Esophagus muscularis mucosa (tissue), 4 donors: Measurements from ENCODE around the gene ENG. TPM values are rescaled to one million over a fixed set of nuclear protein-coding genes. Genes with fewer than 3 reads are reported as not detected.

Experiments
- DNase-seq: peaks from one replicate; pipeline ENCODE4 v3.0.0-alpha.2; 2017; ENCODE audit errors: extremely low spot score
- H3K27ac ChIP-seq, 4 donors: fragments of 200-600 bp; sonication (generic); replicated peaks in 1 of 4; 1 replicate in 3 of 4; 2 replicates in 1 of 4; pipeline ENCODE4 v1.5.1; 2016 to 2019; ENCODE audit warnings: mild to moderate bottlenecking in 1 of 4
- H3K27me3 ChIP-seq, 4 donors: fragments of 200-600 bp; sonication (generic); one replicate each; pipeline versions ENCODE4 v1.5.1 to v1.6.0; 2016 to 2019
- H3K36me3 ChIP-seq, 4 donors: fragments of 200-600 bp; sonication (generic); one replicate each; pipeline ENCODE4 v1.5.1; 2016 to 2019
- H3K4me1 ChIP-seq, 4 donors: fragments of 200-600 bp; sonication (generic); one replicate each; pipeline ENCODE4 v1.5.1; 2016 to 2019
- H3K4me3 ChIP-seq, 4 donors: fragments of 200-600 bp; sonication (generic); 1 replicate in 2 of 4; 2 replicates in 2 of 4; pipeline ENCODE4 v1.5.1; 2016 to 2019; ENCODE audit warnings: mild to moderate bottlenecking in 4 of 4, moderate library complexity in 1 of 4
- H3K9me3 ChIP-seq, 4 donors: fragments of 200-600 bp; sonication (generic); 1 replicate in 3 of 4; 2 replicates in 1 of 4; pipeline ENCODE4 v1.5.1; 2016 to 2019
- EP300 ChIP-seq: sonication (generic); formaldehyde crosslinking; IDR thresholded peaks from one replicate; pipeline ENCODE4 v1.6.1; 2017; ENCODE audit warnings: antibody characterized with exemption
- POLR2A ChIP-seq: fragments of 450-650 bp; IDR thresholded peaks from one replicate; pipeline ENCODE4 v1.6.1; 2017; ENCODE audit warnings: antibody characterized with exemption, moderate library complexity, mild to moderate bottlenecking, low read depth
- POLR2AphosphoS5 ChIP-seq, 2 donors: sonication (generic); formaldehyde crosslinking; IDR thresholded peaks; one replicate each; pipeline ENCODE4 v1.6.1; 2017; ENCODE audit warnings: antibody characterized with exemption in 2 of 2
- WGBS: methylation state at CpG from one replicate; pipeline ENCODE4 v1.1.5; 2018; 5-methylcytosine and 5-hydroxymethylcytosine counted together
- intact Hi-C: fragments of 100-400 bp; cut with DNase I; formaldehyde crosslinking; loops from one replicate; pipeline ENCODE4 v1.15.1; 2023
- total RNA-seq, 4 donors: library from RNA; depleted of rRNA; stranded (reverse); fragments of >200 nt; gene quantifications; one replicate each; pipeline versions ENCODE4 v1.1.0 to v1.2.1, GENCODE V29; 2016
- TF ChIP-seq, protein P1 (sequence below), 3 experiments: fragments of 200-600 bp in 2 of 3; fragments of 450-650 bp in 1 of 3; sonication (generic) in 2 of 3; IDR thresholded peaks; one replicate each; pipeline ENCODE4 v1.5.1; 2017 to 2019; ENCODE audit warnings: antibody characterized with exemption in 3 of 3, mild to moderate bottlenecking in 2 of 3, moderate library complexity in 1 of 3

ENG gene
- total RNA-seq, 4 donors from 2014 or later: 36.5 to 91.2 (median 78.3) TPM

DNA sequence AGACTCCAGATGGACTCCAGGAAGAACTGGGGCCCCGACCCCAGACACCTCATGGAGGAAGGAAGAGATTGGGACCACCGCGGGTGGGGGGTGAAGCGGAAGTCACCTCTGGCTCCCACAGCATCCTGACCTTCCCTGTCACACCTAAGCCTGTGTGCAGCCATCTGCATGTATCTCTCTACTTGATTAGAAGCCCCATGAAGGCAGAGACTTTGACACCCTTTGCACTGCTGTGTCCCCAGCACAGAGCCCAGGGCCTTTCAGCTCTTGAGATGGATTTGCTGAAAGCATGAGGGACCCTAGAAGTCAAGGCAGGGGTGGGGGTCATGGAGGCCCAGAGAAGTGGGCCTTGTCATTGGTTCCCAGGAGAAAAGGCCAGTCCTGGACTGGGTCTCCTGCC lies 2.8 kb upstream of the ENG start:
- Histone ChIP-seq H3K9me3 (no peaks in the 10 kb centered on the region), H3K4me1 (peaks cover 72 to 85% (median 76%) of the 10 kb centered on the region in 4 donors), H3K27ac (peak overlapping the region in 2 of 4 donors; percentile 15 to 86), H3K36me3 (peaks cover 0 to 13% (median 0%) of the 10 kb centered on the region in 4 donors), H3K27me3 (peaks cover 0 to 8% (median 0%) of the 10 kb centered on the region in 4 donors), H3K4me3 (no peak overlapping the region)
- WGBS: 60% methylated on average over 4 of the region's 4 CpGs
- intact Hi-C loops: loop anchor here (5.0 kb wide), 1 partner anchor 45 kb away; no protein-coding TSS in a partner anchor
- TF ChIP-seq, protein P1, sequence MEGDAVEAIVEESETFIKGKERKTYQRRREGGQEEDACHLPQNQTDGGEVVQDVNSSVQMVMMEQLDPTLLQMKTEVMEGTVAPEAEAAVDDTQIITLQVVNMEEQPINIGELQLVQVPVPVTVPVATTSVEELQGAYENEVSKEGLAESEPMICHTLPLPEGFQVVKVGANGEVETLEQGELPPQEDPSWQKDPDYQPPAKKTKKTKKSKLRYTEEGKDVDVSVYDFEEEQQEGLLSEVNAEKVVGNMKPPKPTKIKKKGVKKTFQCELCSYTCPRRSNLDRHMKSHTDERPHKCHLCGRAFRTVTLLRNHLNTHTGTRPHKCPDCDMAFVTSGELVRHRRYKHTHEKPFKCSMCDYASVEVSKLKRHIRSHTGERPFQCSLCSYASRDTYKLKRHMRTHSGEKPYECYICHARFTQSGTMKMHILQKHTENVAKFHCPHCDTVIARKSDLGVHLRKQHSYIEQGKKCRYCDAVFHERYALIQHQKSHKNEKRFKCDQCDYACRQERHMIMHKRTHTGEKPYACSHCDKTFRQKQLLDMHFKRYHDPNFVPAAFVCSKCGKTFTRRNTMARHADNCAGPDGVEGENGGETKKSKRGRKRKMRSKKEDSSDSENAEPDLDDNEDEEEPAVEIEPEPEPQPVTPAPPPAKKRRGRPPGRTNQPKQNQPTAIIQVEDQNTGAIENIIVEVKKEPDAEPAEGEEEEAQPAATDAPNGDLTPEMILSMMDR (IDR thresholded peaks at IDR 0.05): no peak
- TF ChIP-seq EP300 (no peak), POLR2A (no peak), POLR2AphosphoS5 (IDR thresholded peaks at IDR 0.05) (no peak)
- DNase-seq: no peak

DNA sequence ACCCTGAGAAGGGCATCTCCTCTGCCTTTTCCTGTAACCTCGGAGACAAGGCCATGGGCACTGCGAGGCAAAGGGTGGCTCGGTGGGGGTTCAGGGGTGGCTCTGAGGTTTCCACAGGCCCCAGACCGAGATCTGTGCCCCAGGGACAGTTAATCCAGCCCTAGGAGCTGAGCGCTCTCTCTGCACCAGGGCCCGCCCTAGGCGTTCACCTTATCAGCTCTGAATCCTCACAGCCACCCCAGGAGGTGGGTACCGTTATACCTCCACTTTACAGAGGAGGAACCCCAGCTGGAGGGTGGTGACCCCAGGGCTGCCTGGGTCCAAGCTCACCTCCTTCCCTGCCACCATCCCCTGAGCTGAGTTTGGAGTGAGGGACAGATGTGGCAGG lies 2.3 kb upstream of the ENG start:
- peaks cover 0 to 8% (median 0%) of the 10 kb centered on the region in 4 donors for H3K27me3 ChIP-seq
- H3K36me3 ChIP-seq: peaks cover 0 to 18% (median 0%) of the 10 kb centered on the region in 4 donors
- no peak overlapping the region for H3K4me3 ChIP-seq
- peak overlapping the region in 2 of 4 donors; percentile 86 for H3K27ac ChIP-seq
- no peak for TF ChIP-seq POLR2AphosphoS5 (IDR thresholded peaks at IDR 0.05)
- TF ChIP-seq EP300: no peak
- TF ChIP-seq POLR2A: no peak
- TF ChIP-seq, protein P1 (IDR thresholded peaks at IDR 0.05): no peak
- WGBS: 87% methylated on average over 5 of the region's 8 CpGs
- peaks cover 70 to 85% (median 73%) of the 10 kb centered on the region in 4 donors for H3K4me1 ChIP-seq
- DNase-seq: no peak
- intact Hi-C loops: loop anchor here (5.0 kb wide), 1 partner anchor 44 kb away; no protein-coding TSS in a partner anchor
- H3K9me3 ChIP-seq: no peaks in the 10 kb centered on the region

DNA sequence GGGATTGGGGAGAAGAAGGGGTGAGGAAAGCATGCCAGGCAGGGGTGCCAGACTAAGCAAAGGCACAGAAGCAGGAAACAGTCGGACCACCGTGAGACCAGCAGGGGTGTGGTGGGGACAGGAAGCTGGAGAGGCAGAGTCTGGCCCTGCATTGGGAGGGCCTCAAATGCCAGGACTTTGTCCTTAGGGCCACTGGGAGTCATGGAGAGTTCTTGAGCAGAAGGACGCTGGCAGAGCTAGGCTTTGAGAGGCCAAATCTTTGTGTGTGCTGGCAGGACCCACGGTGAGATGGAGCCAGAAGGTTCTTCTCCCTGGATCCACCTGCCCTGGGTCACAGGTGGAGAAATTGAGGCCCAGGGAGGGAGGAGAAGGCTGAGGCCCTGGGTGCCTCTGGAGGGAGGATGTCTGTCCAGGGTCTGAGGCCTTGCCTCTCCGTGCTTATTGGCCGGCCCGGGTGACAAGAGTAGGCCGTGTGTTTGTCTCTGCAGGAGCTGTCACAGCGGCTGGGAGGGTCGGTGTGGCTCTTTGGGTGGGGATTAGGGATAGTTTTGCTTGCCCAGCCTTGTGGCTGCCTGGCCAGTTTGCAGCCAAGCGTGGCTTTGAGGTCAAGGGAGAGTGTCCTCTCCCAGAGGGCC lies 1.8 kb upstream of the ENG start:
- Histone ChIP-seq H3K4me1 (peaks cover 65 to 82% (median 69%) of the 10 kb centered on the region in 4 donors), H3K27me3 (peaks cover 0 to 8% (median 0%) of the 10 kb centered on the region in 4 donors), H3K9me3 (no peaks in the 10 kb centered on the region), H3K4me3 (no peak overlapping the region), H3K36me3 (peaks cover 0 to 23% (median 0%) of the 10 kb centered on the region in 4 donors), H3K27ac (peak overlapping the region in 2 of 4 donors; percentile 86)
- no peak for DNase-seq
- no peak for TF ChIP-seq POLR2AphosphoS5 (IDR thresholded peaks at IDR 0.05)
- TF ChIP-seq POLR2A: no peak
- TF ChIP-seq, protein P1 (IDR thresholded peaks at IDR 0.05): no peak
- no peak for TF ChIP-seq EP300
- 72% methylated on average over 4 of the region's 11 CpGs for WGBS
- intact Hi-C loops: loop anchor here (5.0 kb wide), 1 partner anchor 44 kb away; no protein-coding TSS in a partner anchor

DNA sequence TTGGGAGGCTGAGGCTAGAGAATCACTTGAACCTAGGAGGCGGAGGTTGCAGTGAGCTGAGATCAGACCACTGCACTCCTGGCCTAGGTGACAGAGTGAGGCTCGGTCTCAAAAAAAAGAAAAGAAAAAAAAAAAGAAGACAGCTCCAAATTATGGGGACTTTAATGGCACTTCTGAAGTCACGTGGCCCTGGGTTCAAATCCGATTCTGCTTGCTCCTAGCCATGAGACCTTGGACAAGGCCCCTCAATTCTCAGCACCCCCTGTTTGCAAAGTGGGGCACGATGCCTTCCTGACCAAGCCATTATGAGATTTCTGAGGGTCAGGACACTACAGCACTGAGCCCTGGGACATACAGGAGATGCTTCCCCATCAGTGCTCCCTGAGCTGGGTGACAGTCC lies 1.1 kb upstream of the ENG start:
- no peaks in the 10 kb centered on the region for H3K9me3 ChIP-seq
- intact Hi-C loops: loop anchor here (5.0 kb wide), 1 partner anchor 43 kb away; no protein-coding TSS in a partner anchor
- peaks cover 58 to 76% (median 66%) of the 10 kb centered on the region in 4 donors for H3K4me1 ChIP-seq
- peak overlapping the region in 3 of 4 donors; percentile 80 to 86 (median 86) for H3K27ac ChIP-seq
- 94% methylated on average over 5 of the region's 5 CpGs for WGBS
- H3K4me3 ChIP-seq: no peak overlapping the region
- H3K27me3 ChIP-seq: peaks cover 0 to 8% (median 0%) of the 10 kb centered on the region in 4 donors
- peaks cover 0 to 30% (median 0%) of the 10 kb centered on the region in 4 donors for H3K36me3 ChIP-seq
- DNase-seq: no peak
- TF ChIP-seq EP300 (no peak), POLR2AphosphoS5 (IDR thresholded peaks at IDR 0.05) (no peak)

DNA sequence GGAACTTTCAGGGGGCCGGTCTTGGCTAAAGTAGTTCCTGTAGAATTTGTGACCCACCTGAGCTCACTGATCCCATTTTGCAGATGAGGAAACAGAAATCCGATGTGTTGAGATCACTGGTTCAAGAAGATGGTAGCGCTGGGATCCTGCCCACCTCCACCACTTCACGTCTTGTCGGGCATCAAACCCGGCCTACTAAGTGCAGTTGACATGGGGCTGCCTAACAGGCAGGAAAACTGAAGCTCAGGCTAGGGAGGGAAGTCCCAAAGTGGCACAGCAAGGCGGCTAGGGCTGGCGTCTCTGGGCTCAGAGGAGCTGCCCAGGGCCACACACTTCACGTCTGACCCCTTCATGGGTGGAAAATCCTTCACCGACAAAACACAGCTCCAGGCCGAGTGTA lies 502 bp upstream of the ENG start:
- intact Hi-C loops: loop anchor here (5.0 kb wide), 1 partner anchor 43 kb away; no protein-coding TSS in a partner anchor
- H3K9me3 ChIP-seq: no peaks in the 10 kb centered on the region
- H3K27ac ChIP-seq: peak overlapping the region; percentile 68 to 86 (median 83)
- no peak for DNase-seq
- no peak for TF ChIP-seq POLR2A
- TF ChIP-seq, protein P1 (IDR thresholded peaks at IDR 0.05): no peak
- TF ChIP-seq POLR2AphosphoS5 (IDR thresholded peaks at IDR 0.05): no peak
- TF ChIP-seq EP300: no peak
- H3K4me3 ChIP-seq: peak overlapping the region; percentile 58 to 75 (median 67)
- H3K27me3 ChIP-seq: peaks cover 0 to 8% (median 0%) of the 10 kb centered on the region in 4 donors
- 74% methylated on average over 11 of the region's 11 CpGs for WGBS
- peaks cover 52 to 70% (median 66%) of the 10 kb centered on the region in 4 donors for H3K4me1 ChIP-seq
- H3K36me3 ChIP-seq: peaks cover 0 to 36% (median 0%) of the 10 kb centered on the region in 4 donors
